DND-41 (cell line): ENCODE results near the gene MEGF6.

Experiments used
- ATAC-seq: fragments of 200-7000 bp; cut with Tn5 transposase; 3 replicates; pipeline ENCODE4 v1.9.1; 2021; ENCODE audit warnings: low read depth; ENCODE audit not compliant: insufficient read depth
- DNase-seq: peaks from one replicate; pipeline ENCODE4 v3.0.0-alpha.2; 2020
- H2AFZ ChIP-seq: 2 replicates; pipeline ENCODE4 v1.6.0; 2012; ENCODE audit warnings: low read depth, low read length
- H3K27ac ChIP-seq: 2 replicates; pipeline ENCODE4 v1.5.1; 2012; ENCODE audit warnings: low read length, inconsistent platforms
- H3K27me3 ChIP-seq: fragments of 200-600 bp; sonication (generic); 2 replicates; pipeline ENCODE4 v1.6.0; 2012; ENCODE audit warnings: low read length, mild to moderate bottlenecking, inconsistent platforms; ENCODE audit not compliant: insufficient read depth, poor library complexity
- H3K36me3 ChIP-seq: 2 replicates; pipeline ENCODE4 v1.5.1; 2012; ENCODE audit warnings: low read length, inconsistent platforms; ENCODE audit not compliant: insufficient read depth
- H3K4me1 ChIP-seq: 2 replicates; pipeline ENCODE4 v1.5.1; 2012; ENCODE audit warnings: mild to moderate bottlenecking, low read length; ENCODE audit not compliant: insufficient read depth
- H3K4me2 ChIP-seq: 2 replicates; pipeline ENCODE4 v1.6.0; 2012; ENCODE audit warnings: mild to moderate bottlenecking, moderate library complexity, low read length, inconsistent platforms; ENCODE audit not compliant: insufficient read depth
- H3K4me3 ChIP-seq, 2 experiments: fragments of 200-600 bp in 1 of 2; shearing (Covaris generic) in 1 of 2; 2 replicates each; pipeline ENCODE4 v1.5.1; 2012 to 2016; ENCODE audit warnings: inconsistent platforms in 2 of 2, low read length in 2 of 2, mild to moderate bottlenecking in 2 of 2, low read depth in 1 of 2, moderate library complexity in 1 of 2
- H3K79me2 ChIP-seq: 2 replicates; pipeline ENCODE4 v1.6.0; 2012; ENCODE audit warnings: low read length, inconsistent platforms; ENCODE audit not compliant: insufficient read depth
- H3K9ac ChIP-seq: 2 replicates; pipeline ENCODE4 v1.6.0; 2012; ENCODE audit warnings: low read depth, mild to moderate bottlenecking, inconsistent platforms, low read length, moderate library complexity
- H3K9me3 ChIP-seq: 2 replicates; pipeline ENCODE4 v1.5.1; 2012; ENCODE audit warnings: low read length, moderate library complexity, mild to moderate bottlenecking, inconsistent platforms; ENCODE audit not compliant: insufficient read depth, severe bottlenecking
- H4K20me1 ChIP-seq: 2 replicates; pipeline ENCODE4 v1.6.0; 2012; ENCODE audit warnings: low read length; ENCODE audit not compliant: insufficient read depth
- CTCF ChIP-seq: IDR thresholded peaks from 2 replicates; pipeline ENCODE4 v1.5.1; 2012; ENCODE audit warnings: borderline replicate concordance, low read length, moderate library complexity, mild to moderate bottlenecking; ENCODE audit not compliant: poor library complexity, severe bottlenecking; ENCODE audit errors: extremely low read depth
- EZH2 ChIP-seq: IDR thresholded peaks from 3 replicates; pipeline ENCODE4 v1.6.1; 2012; ENCODE audit warnings: borderline replicate concordance, low read depth, mild to moderate bottlenecking, moderate library complexity, low read length, inconsistent platforms; ENCODE audit not compliant: severe bottlenecking

MEGF6 gene

GRCh38 chr1:3649342-3650247 is 38.3 kb upstream of the MEGF6 start, which contains the start of gene WRAP73:
TSS of gene WRAP73 (minus strand) at chr1:3650103. CDS start at chr1:3649999, 104 bp downstream.
- ATAC-seq (peak; percentile 92), DNase-seq (peak; percentile 91)
- Histone ChIP-seq H3K4me3 (peak within 1 kb of the TSS; percentile 81 to 88), H4K20me1 (peaks cover 8% of the 10 kb centered on the region; the same call in 1 of the 2 replicates), H3K27ac (peak within 1 kb of the TSS; percentile 70), H3K9me3 (no peaks in the 10 kb centered on the region), H3K4me2 (peak within 1 kb of the TSS; percentile 75), H3K36me3 (peaks cover 42% of the 10 kb centered on the region), H3K27me3 (no peaks in the 10 kb centered on the region), H3K79me2 (peaks cover 81% of the 10 kb centered on the region), H3K4me1 (peaks cover 54% of the 10 kb centered on the region), H3K9ac (peak within 1 kb of the TSS; percentile 90), H2AFZ (peak within 1 kb of the TSS; percentile 92)
- TF ChIP-seq EZH2 (no peak), CTCF (peak; percentile 51)

- ATAC-seq = no peak
- no peak overlapping the region for H3K27ac ChIP-seq
- H3K79me2 ChIP-seq = peaks cover 67% of the 10 kb centered on the region
- no peaks in the 10 kb centered on the region for H3K9me3 ChIP-seq
- no peak overlapping the region for H3K9ac ChIP-seq
- no peak overlapping the region for H2AFZ ChIP-seq
- H3K4me3 ChIP-seq = no peak overlapping the region
- H3K4me2 ChIP-seq = no peak overlapping the region
- no peak for TF ChIP-seq CTCF
- TF ChIP-seq EZH2 = no peak
- peaks cover 59% of the 10 kb centered on the region for H3K36me3 ChIP-seq
- peaks cover 34% of the 10 kb centered on the region for H3K4me1 ChIP-seq
- DNase-seq = no peak
- H4K20me1 ChIP-seq = peaks cover 11% of the 10 kb centered on the region; the same call in 1 of the 2 replicates
- H3K27me3 ChIP-seq = no peaks in the 10 kb centered on the region
Observed at GRCh38 chr1:3646596-3646995, 35.3 kb upstream of the MEGF6 start.

- no peak overlapping the region for H3K9ac ChIP-seq
- no peaks in the 10 kb centered on the region for H3K27me3 ChIP-seq
- no peaks in the 10 kb centered on the region for H3K9me3 ChIP-seq
- H4K20me1 ChIP-seq = peaks cover 16% of the 10 kb centered on the region; the same call in 1 of the 2 replicates
- no peak overlapping the region for H3K4me2 ChIP-seq
- peaks cover 67% of the 10 kb centered on the region for H3K36me3 ChIP-seq
- H3K27ac ChIP-seq = no peak overlapping the region
- H3K4me3 ChIP-seq = no peak overlapping the region
- H3K4me1 ChIP-seq = peaks cover 26% of the 10 kb centered on the region
- H3K79me2 ChIP-seq = peaks cover 65% of the 10 kb centered on the region
- H2AFZ ChIP-seq = no peak overlapping the region
- DNase-seq (no peak), ATAC-seq (no peak)
- TF ChIP-seq CTCF = no peak
- TF ChIP-seq EZH2 = no peak
Observed at GRCh38 chr1:3645666-3646355, 34.5 kb upstream of the MEGF6 start.
